Panc1 (cell line): Measurements from ENCODE around the gene TMEM108. TPM values are rescaled to one million over a fixed set of nuclear protein-coding genes. Genes with fewer than 3 reads are reported as not detected.

Experiments
- ATAC-seq: fragments of 200-7000 bp; cut with Tn5 transposase; 2 replicates; pipeline ENCODE4 v1.9.1; 2020; ENCODE audit warnings: mild to moderate bottlenecking, moderate library complexity
- BruUV-seq: library from RNA; stranded (reverse); fragments of 400-500 nt; replicated peaks from 2 replicates; lab custom pipeline; 2021; lab: Mats Ljungman, UMichigan
- CTCF ChIA-PET: fragments of 300-600 bp; sonication (Branson Sonifier 250); formaldehyde crosslinking; loops from one replicate; lab custom pipeline; 2022; ENCODE audit warnings: antibody characterized with exemption; lab: Charles Lee
- POLR2A ChIA-PET: fragments of 300-600 bp; sonication (Branson Sonifier 250); formaldehyde crosslinking; loops from one replicate; lab custom pipeline; 2022; ENCODE audit warnings: antibody characterized with exemption; lab: Charles Lee
- DNase-seq: peaks from one replicate; pipeline ENCODE4 v3.0.0-alpha.2; 2010; ENCODE audit warnings: low read depth, low spot score
- H3K27ac ChIP-seq: 2 replicates; pipeline ENCODE4 v1.5.1; 2011; ENCODE audit warnings: mild to moderate bottlenecking, low read length, inconsistent platforms
- H3K27me3 ChIP-seq: fragments of 200-500 bp; sonication (Bioruptor generic); 2 replicates; pipeline ENCODE4 v1.6.0; 2014; ENCODE audit warnings: low read length, inconsistent platforms; ENCODE audit not compliant: control insufficient read depth, insufficient read depth
- H3K36me3 ChIP-seq: fragments of 200-500 bp; sonication (Bioruptor generic); 2 replicates; pipeline ENCODE4 v1.5.1; 2014; ENCODE audit warnings: inconsistent platforms, mild to moderate bottlenecking, low read length, moderate library complexity; ENCODE audit not compliant: control insufficient read depth, insufficient read depth
- H3K4me1 ChIP-seq: 2 replicates; pipeline ENCODE4 v1.5.1; 2011; ENCODE audit warnings: inconsistent platforms, mild to moderate bottlenecking, low read length, moderate library complexity; ENCODE audit not compliant: control insufficient read depth, insufficient read depth
- H3K4me3 ChIP-seq, 2 experiments: 2 replicates each; pipeline ENCODE4 v1.5.1; 2011 to 2012; ENCODE audit warnings: low read depth in 2 of 2, low read length in 2 of 2, mild to moderate bottlenecking in 2 of 2, inconsistent platforms in 1 of 2, moderate library complexity in 1 of 2
- H3K9me3 ChIP-seq: fragments of 200-500 bp; sonication (Bioruptor generic); 2 replicates; pipeline ENCODE4 v1.5.1; 2014; ENCODE audit warnings: low read depth, mild to moderate bottlenecking, inconsistent platforms, low read length, moderate library complexity; ENCODE audit not compliant: control insufficient read depth, insufficient read depth
- POLR2AphosphoS5 ChIP-seq: IDR thresholded peaks from 2 replicates; pipeline ENCODE4 v1.6.1; 2012; ENCODE audit warnings: mild to moderate bottlenecking, low read depth, low read length, moderate library complexity
- SIN3A ChIP-seq: IDR thresholded peaks from 2 replicates; pipeline ENCODE4 v1.6.1; 2012; ENCODE audit warnings: low read depth, mild to moderate bottlenecking, low read length, moderate library complexity, borderline replicate concordance; ENCODE audit not compliant: insufficient read depth
- TCF7L2 ChIP-seq: IDR thresholded peaks from 2 replicates; pipeline ENCODE4 v1.6.1; 2011; ENCODE audit warnings: mild to moderate bottlenecking, low read depth, low read length, inconsistent platforms
- in situ Hi-C: cut with HindIII; loops from 2 replicates; pipeline ENCODE4 v1.10.0; 2016; ENCODE audit warnings: low sequenced_read_pairs, low pct_unique_long_range_greater_than_20kb
- intact Hi-C: fragments of 100-400 bp; cut with micrococcal nuclease; formaldehyde crosslinking; loops from one replicate; pipeline ENCODE4 v1.10.0; 2022; ENCODE audit not compliant: unreplicated experiment
- total RNA-seq: library from RNA; stranded (reverse); gene quantifications from one replicate; pipeline ENCODE4 v1.2.1, GENCODE V29; 2021; ENCODE audit not compliant: unreplicated experiment
- TF ChIP-seq, protein P1 (sequence below), 2 experiments: IDR thresholded peaks; 2 replicates each; pipeline ENCODE4 v1.6.1; 2011 to 2012; ENCODE audit warnings: low read depth in 2 of 2, control low read depth in 1 of 2, low read length in 1 of 2, mild to moderate bottlenecking in 1 of 2, moderate library complexity in 1 of 2; ENCODE audit not compliant: insufficient read depth in 1 of 2
- TF ChIP-seq, protein P2 (sequence below): fragments of 450-650 bp; IDR thresholded peaks from 2 replicates; pipeline ENCODE4 v1.5.1; 2017; ENCODE audit warnings: mild to moderate bottlenecking

Gene TMEM108
- total RNA-seq, 1 experiment from 2014 or later, result 0.41 TPM

DNA sequence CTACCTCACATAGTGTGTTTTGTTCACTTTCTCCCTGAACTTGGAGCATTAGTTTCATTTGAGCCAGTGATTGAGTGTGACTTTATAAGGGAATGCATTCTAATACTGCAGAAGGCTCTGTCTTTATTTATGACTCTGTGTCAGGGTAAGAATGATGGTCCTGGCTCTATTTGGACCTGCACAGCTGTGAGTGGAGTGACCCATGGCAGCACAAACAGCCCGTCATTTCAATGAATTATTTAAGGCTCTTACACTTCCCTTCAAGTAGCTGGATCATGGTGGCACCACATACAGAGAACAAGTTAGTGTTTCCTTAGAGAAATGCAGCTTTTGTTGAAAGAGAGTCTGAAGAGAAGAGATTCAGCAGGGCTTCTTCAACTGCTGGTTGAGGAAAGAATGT lies 16.4 kb downstream of the TMEM108 start:
- TF ChIP-seq POLR2AphosphoS5, result no peak
- TF ChIP-seq, protein P1, sequence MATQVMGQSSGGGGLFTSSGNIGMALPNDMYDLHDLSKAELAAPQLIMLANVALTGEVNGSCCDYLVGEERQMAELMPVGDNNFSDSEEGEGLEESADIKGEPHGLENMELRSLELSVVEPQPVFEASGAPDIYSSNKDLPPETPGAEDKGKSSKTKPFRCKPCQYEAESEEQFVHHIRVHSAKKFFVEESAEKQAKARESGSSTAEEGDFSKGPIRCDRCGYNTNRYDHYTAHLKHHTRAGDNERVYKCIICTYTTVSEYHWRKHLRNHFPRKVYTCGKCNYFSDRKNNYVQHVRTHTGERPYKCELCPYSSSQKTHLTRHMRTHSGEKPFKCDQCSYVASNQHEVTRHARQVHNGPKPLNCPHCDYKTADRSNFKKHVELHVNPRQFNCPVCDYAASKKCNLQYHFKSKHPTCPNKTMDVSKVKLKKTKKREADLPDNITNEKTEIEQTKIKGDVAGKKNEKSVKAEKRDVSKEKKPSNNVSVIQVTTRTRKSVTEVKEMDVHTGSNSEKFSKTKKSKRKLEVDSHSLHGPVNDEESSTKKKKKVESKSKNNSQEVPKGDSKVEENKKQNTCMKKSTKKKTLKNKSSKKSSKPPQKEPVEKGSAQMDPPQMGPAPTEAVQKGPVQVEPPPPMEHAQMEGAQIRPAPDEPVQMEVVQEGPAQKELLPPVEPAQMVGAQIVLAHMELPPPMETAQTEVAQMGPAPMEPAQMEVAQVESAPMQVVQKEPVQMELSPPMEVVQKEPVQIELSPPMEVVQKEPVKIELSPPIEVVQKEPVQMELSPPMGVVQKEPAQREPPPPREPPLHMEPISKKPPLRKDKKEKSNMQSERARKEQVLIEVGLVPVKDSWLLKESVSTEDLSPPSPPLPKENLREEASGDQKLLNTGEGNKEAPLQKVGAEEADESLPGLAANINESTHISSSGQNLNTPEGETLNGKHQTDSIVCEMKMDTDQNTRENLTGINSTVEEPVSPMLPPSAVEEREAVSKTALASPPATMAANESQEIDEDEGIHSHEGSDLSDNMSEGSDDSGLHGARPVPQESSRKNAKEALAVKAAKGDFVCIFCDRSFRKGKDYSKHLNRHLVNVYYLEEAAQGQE (IDR thresholded peaks at IDR 0.05; ENCODE audit: insufficient read depth in 1 of 2, low read depth in 2 of 2, low read length in 1 of 2), result no peak
- ChIA-PET CTCF (no interaction called here), POLR2A (no interaction called here)
- no TSS peak for BruUV-seq
- ATAC-seq (no peak), DNase-seq (no peak)
- H3K36me3 ChIP-seq, result no peaks in the 10 kb centered on the region; the same call in 1 of the 2 replicates
- peaks cover 5% of the 10 kb centered on the region for H3K27me3 ChIP-seq
- intact Hi-C loops (no loop called here), in situ Hi-C loops (no loop called here)
- no peak overlapping the region for H3K4me3 ChIP-seq
- no peaks in the 10 kb centered on the region for H3K9me3 ChIP-seq
- H3K27ac ChIP-seq, result no peak overlapping the region
- H3K4me1 ChIP-seq, result no peaks in the 10 kb centered on the region

DNA sequence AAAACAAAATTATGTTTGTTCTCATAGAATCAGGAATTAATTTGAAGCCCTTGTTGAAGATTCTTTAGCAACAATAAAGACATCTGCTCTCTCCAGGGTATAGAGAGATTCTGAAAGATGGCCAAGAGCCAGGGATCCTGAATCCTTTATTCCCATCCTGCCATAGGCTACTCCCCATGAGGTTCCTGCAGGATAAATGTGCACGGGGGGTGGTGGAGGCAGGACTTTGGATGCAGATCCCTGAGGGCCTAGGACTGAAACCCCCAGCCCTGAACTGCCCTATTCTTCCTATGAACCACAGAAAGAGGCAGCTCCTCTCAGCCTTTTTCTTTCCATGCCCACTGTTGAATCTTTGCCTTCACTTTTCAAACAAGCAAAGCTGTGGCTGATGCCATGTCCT lies 17.1 kb downstream of the TMEM108 start:
- POLR2A ChIA-PET, result no interaction called here
- TF ChIP-seq, protein P2, sequence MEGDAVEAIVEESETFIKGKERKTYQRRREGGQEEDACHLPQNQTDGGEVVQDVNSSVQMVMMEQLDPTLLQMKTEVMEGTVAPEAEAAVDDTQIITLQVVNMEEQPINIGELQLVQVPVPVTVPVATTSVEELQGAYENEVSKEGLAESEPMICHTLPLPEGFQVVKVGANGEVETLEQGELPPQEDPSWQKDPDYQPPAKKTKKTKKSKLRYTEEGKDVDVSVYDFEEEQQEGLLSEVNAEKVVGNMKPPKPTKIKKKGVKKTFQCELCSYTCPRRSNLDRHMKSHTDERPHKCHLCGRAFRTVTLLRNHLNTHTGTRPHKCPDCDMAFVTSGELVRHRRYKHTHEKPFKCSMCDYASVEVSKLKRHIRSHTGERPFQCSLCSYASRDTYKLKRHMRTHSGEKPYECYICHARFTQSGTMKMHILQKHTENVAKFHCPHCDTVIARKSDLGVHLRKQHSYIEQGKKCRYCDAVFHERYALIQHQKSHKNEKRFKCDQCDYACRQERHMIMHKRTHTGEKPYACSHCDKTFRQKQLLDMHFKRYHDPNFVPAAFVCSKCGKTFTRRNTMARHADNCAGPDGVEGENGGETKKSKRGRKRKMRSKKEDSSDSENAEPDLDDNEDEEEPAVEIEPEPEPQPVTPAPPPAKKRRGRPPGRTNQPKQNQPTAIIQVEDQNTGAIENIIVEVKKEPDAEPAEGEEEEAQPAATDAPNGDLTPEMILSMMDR, result no peak
- TF ChIP-seq SIN3A (no peak), TCF7L2 (no peak), POLR2AphosphoS5 (no peak)
- TF ChIP-seq, protein P1 (IDR thresholded peaks at IDR 0.05; ENCODE audit: insufficient read depth in 1 of 2, low read depth in 2 of 2, low read length in 1 of 2), result no peak
- Histone ChIP-seq H3K27me3 (peaks cover 5% of the 10 kb centered on the region), H3K4me3 (no peak overlapping the region), H3K9me3 (no peaks in the 10 kb centered on the region), H3K36me3 (no peaks in the 10 kb centered on the region; the same call in 1 of the 2 replicates), H3K4me1 (no peaks in the 10 kb centered on the region), H3K27ac (no peak overlapping the region)
- DNase-seq (no peak), ATAC-seq (no peak)
- CTCF ChIA-PET, result no interaction called here
- intact Hi-C loops, result no loop called here
- no TSS peak for BruUV-seq
- in situ Hi-C loops, result no loop called here
